K562 (cell line): Measurements from ENCODE around the gene MYO15B. TPM values are rescaled to one million over a fixed set of nuclear protein-coding genes. Genes with fewer than 3 reads are reported as not detected.

Experiments used
- ARID3A ChIP-seq: IDR thresholded peaks from 2 replicates; pipeline ENCODE4 v1.6.1; 2012; ENCODE audit warnings: low read depth, low read length, improper control_type of control experiment, borderline replicate concordance
- HLTF ChIP-seq: fragments of 450-650 bp; IDR thresholded peaks from 2 replicates; pipeline ENCODE4 v1.6.1; 2016
- NFRKB ChIP-seq: fragments of 450-650 bp; IDR thresholded peaks from 2 replicates; pipeline ENCODE4 v1.6.1; 2016; ENCODE audit warnings: low read depth
- NR1H2 ChIP-seq: sonication (generic); formaldehyde crosslinking; IDR thresholded peaks from 2 replicates; pipeline ENCODE4 v1.4.0; 2020; ENCODE audit warnings: mild to moderate bottlenecking, missing genetic modification reagents
- PRDM10 ChIP-seq: fragments of 450-650 bp; IDR thresholded peaks from 2 replicates; pipeline ENCODE4 v1.6.1; 2018; ENCODE audit not compliant: partially characterized antibody
- ZNF124 ChIP-seq: sonication (generic); formaldehyde crosslinking; IDR thresholded peaks from 2 replicates; pipeline ENCODE4 v1.8.1; 2022; ENCODE audit warnings: missing genetic modification reagents
- polyA plus RNA-seq, 8 experiments: library from polyadenylated mRNA; depleted of rRNA in 4 of 8; stranded (reverse) in 5 of 8; unstranded in 3 of 8; fragments of >200 nt; fragmentation: Nextera tagmentation in 2 of 8; fragmentation: Illumina TruSeq in 1 of 8; extraction: Ambion mirVana in 2 of 8; extraction: Trizol in 1 of 8; gene quantifications; 2 replicates each; pipeline versions ENCODE4 v1.2.1 to v1.2.3, GENCODE V29; 2011 to 2014; ENCODE audit warnings: inconsistent platforms in 1 of 8, missing spikeins in 1 of 8
- total RNA-seq, 7 experiments: library from RNA; depleted of rRNA in 6 of 7; stranded (reverse); fragments of >200 nt in 6 of 7; fragmentation: Illumina TruSeq in 2 of 7; extraction: Trizol in 2 of 7; gene quantifications; 2 replicates each; pipeline versions ENCODE4 v1.2.1 to v1.2.3, GENCODE V29; 2011 to 2021; ENCODE audit warnings: low replicate concordance in 1 of 7

Gene MYO15B
- total and polyA plus RNA-seq, 9 of the 15 experiments (the other 6 are each of a cell fraction or from before 2014, with no cell fraction given), result 0.05 to 3.1 (median 0.83) TPM; not detected in 2

- TF ChIP-seq PRDM10 (no peak), NFRKB (no peak), NR1H2 (CRISPR knock-in tag) (no peak), HLTF (no peak), ARID3A (no peak), ZNF124 (CRISPR knock-in tag) (no peak)
- TF ChIP-seq, all 486 proteins: peak for 0
These were observed 11.9 kb upstream of the MYO15B start (continued) for GRCh38 chr17:75575728-75576127.
